Skin epidermis (tissue), 12 donors: ENCODE data around the gene ELOVL5.

ENCODE experiments used
- H3K27ac ChIP-seq, 21 experiments: fragments of 200-600 bp; sonication (generic) in 11 of 21; one replicate each; pipeline ENCODE4 v1.5.0; 2020; ENCODE audit warnings: mild to moderate bottlenecking in 3 of 21, inconsistent platforms in 2 of 21, moderate library complexity in 2 of 21
- H3K4me3 ChIP-seq, 7 experiments: fragments of 200-600 bp; sonication (generic) in 2 of 7; one replicate each; pipeline ENCODE4 v1.5.0; 2020; ENCODE audit warnings: inconsistent platforms in 2 of 7, mild to moderate bottlenecking in 2 of 7, moderate library complexity in 1 of 7

Gene ELOVL5

GRCh38 chr6:53220605-53221004 lies 128.1 kb downstream of the ELOVL5 start:
- no peak overlapping the region for H3K27ac ChIP-seq
- no peak overlapping the region for H3K4me3 ChIP-seq
